Common myeloid progenitor, CD34-positive (primary cell): ENCODE data around the gene ESR2.

Experiments
- CTCF ChIA-PET: fragments of 350-600 bp; sonication (Branson Sonifier 250); formaldehyde crosslinking; loops from one replicate; lab custom pipeline; 2021; ENCODE audit warnings: antibody characterized with exemption; lab: Charles Lee
- POLR2A ChIA-PET: fragments of 350-600 bp; sonication (Branson Sonifier 250); formaldehyde crosslinking; loops from one replicate; lab custom pipeline; 2021; ENCODE audit warnings: antibody characterized with exemption; lab: Charles Lee
- DNase-seq, 3 donors: peaks; one replicate each; pipeline versions ENCODE4 v3.0.0 to v3.0.0-alpha.2; 2013
- H3K27ac ChIP-seq, 2 experiments: 1 replicate in 1 of 2; 2 replicates in 1 of 2; pipeline ENCODE4 v1.7.0; 2013; ENCODE audit warnings: inconsistent platforms in 2 of 2, low read length in 2 of 2, mild to moderate bottlenecking in 2 of 2, low read depth in 1 of 2, moderate library complexity in 1 of 2; ENCODE audit not compliant: severe bottlenecking in 2 of 2, insufficient read depth in 1 of 2, poor library complexity in 1 of 2
- H3K27me3 ChIP-seq, 5 experiments: replicated peaks in 2 of 5; 1 replicate in 3 of 5; 2 replicates in 2 of 5; pipeline versions ENCODE4 v1.6.1 to v1.7.0; 2013; ENCODE audit warnings: low read length in 4 of 5, mild to moderate bottlenecking in 2 of 5, moderate library complexity in 2 of 5, inconsistent platforms in 1 of 5; ENCODE audit not compliant: insufficient read depth in 5 of 5, control insufficient read depth in 4 of 5
- H3K36me3 ChIP-seq, 4 experiments: 1 replicate in 2 of 4; 2 replicates in 2 of 4; pipeline versions ENCODE4 v1.6.1 to v1.7.0; 2013; ENCODE audit warnings: low read length in 3 of 4, control low read depth in 1 of 4, mild to moderate bottlenecking in 1 of 4; ENCODE audit not compliant: control insufficient read depth in 4 of 4, insufficient read depth in 4 of 4
- H3K4me1 ChIP-seq, 4 experiments: 1 replicate in 3 of 4; 2 replicates in 1 of 4; pipeline versions ENCODE4 v1.6.1 to v1.7.1; 2013; ENCODE audit warnings: low read length in 3 of 4, mild to moderate bottlenecking in 3 of 4, control low read depth in 1 of 4, inconsistent platforms in 1 of 4, moderate library complexity in 1 of 4; ENCODE audit not compliant: control insufficient read depth in 4 of 4, insufficient read depth in 4 of 4; ENCODE audit errors: control extremely low read depth in 1 of 4
- H3K4me3 ChIP-seq, 7 experiments: 1 replicate in 4 of 7; 2 replicates in 3 of 7; pipeline versions ENCODE4 v1.5.1 to v1.7.0; 2013; ENCODE audit warnings: mild to moderate bottlenecking in 7 of 7, low read length in 6 of 7, moderate library complexity in 6 of 7, inconsistent platforms in 2 of 7, low read depth in 2 of 7, control low read depth in 1 of 7; ENCODE audit not compliant: insufficient read depth in 4 of 7, control insufficient read depth in 1 of 7; ENCODE audit errors: extremely low read depth in 1 of 7
- H3K9me3 ChIP-seq, 5 experiments: 1 replicate in 4 of 5; 2 replicates in 1 of 5; pipeline versions ENCODE4 v1.6.1 to v1.7.1; 2013; ENCODE audit warnings: low read length in 4 of 5, mild to moderate bottlenecking in 2 of 5, inconsistent platforms in 1 of 5, low read depth in 1 of 5, moderate library complexity in 1 of 5; ENCODE audit not compliant: control insufficient read depth in 4 of 5, insufficient read depth in 2 of 5; ENCODE audit errors: control extremely low read depth in 1 of 5
- WGBS: methylation state at CpG from one replicate; pipeline ENCODE4 v1.1.5; 2013; ENCODE audit not compliant: insufficient coverage; 5-methylcytosine and 5-hydroxymethylcytosine counted together

ESR2 gene

DNA sequence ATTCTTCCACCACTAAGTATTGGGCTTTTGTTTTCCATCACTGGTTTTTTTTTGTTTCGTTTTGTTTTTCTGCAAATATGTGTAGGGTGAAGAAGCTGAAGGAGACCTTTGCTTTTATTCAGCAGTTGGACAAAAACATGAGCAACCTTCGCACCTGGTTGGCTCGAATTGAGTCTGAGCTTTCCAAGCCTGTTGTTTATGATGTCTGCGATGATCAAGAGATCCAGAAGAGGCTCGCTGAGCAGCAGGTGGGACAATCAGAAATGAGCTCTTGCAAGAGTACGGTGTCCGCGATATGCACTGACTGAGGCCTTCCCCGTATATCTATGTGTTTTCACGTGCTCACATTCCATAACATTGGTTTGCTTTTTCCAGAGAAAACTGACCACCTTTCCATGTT is 91.5 kb downstream of the ESR2 start:
- H3K27ac ChIP-seq = no peak overlapping the region
- 97% methylated on average over 7 of the region's 10 CpGs for WGBS
- H3K4me1 ChIP-seq = no peaks in the 10 kb centered on the region
- H3K27me3 ChIP-seq = no peaks in the 10 kb centered on the region
- no peaks in the 10 kb centered on the region for H3K9me3 ChIP-seq
- no peak overlapping the region for H3K4me3 ChIP-seq
- ChIA-PET CTCF (interaction anchor here (1.6 kb wide), 1 partner anchor 14 kb away, joined by 5 read pairs; no protein-coding TSS in a partner anchor), POLR2A (no interaction called here)
- DNase-seq = no peak
- no peaks in the 10 kb centered on the region for H3K36me3 ChIP-seq

DNA sequence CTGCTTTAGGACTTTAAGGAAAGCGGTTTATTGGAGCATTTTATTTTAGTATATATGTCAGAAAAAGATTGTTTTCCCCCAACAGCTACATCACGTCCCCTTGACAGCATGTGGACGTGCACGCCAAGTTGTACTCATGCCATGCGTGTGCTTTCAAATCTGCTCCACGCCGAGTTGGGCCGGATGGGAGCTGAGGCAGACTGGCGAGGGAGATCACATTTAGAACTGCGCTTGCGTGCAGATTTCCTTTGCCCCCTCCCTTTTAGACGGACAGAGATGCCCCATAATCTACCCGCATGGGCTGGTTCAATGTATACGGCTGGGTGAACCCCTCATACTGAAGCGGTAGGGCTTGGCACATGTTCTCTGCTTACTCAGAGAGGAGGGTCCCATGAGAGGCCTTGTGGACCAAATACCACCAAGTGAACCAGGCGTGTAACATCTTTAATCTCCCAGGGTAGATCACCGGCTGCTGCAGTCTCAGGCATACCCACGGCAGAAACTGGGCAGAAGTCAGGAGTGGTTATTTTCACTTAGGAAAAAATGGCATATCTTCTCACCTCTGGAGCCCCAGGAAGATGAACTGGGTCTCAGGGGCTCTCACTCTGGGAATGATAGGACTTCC is 92.1 kb downstream of the ESR2 start:
- CTCF ChIA-PET = interaction anchor here (1.6 kb wide), 1 partner anchor 15 kb away, joined by 5 read pairs; no protein-coding TSS in a partner anchor
- 97% methylated on average over 18 of the region's 18 CpGs for WGBS

DNA sequence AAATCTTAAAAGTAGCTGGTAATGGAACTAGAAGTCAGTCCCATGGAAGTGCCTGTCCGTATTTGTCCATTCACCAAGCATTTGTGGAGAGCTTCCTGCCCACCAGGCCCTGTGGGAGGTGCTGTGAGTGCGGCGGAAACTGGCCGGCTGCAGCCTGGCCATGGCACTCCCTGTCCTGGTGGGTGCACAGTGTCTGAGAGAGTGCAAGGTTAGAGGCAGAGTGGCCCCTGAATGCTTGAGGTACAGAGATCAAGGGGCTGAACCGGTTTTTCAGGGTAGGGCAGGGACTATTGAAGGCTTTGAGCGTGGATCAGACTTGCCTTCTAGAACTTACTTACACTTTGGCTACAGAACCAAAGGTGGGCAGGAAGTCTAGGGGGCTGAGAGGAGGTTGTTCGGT is 92.9 kb downstream of the ESR2 start:
- CTCF ChIA-PET = interaction anchor here (1.9 kb wide), 1 partner anchor 63 kb away, joined by 6 read pairs; no protein-coding TSS in a partner anchor
- Histone ChIP-seq H3K36me3 (no peaks in the 10 kb centered on the region), H3K9me3 (no peaks in the 10 kb centered on the region), H3K4me3 (no peak overlapping the region), H3K4me1 (peaks cover 0 to 9% (median 3%) of the 10 kb centered on the region in 4 experiments), H3K27me3 (no peaks in the 10 kb centered on the region), H3K27ac (no peak overlapping the region)
- DNase-seq = no peak
- 93% methylated on average over 6 of the region's 7 CpGs for WGBS
- POLR2A ChIA-PET = no interaction called here

More for the DNA sequence above, 92.1 kb downstream of the ESR2 start:
- H3K27me3 ChIP-seq = no peaks in the 10 kb centered on the region
- H3K9me3 ChIP-seq = no peaks in the 10 kb centered on the region
- no peaks in the 10 kb centered on the region for H3K36me3 ChIP-seq
- no peak for DNase-seq
- no peak overlapping the region for H3K27ac ChIP-seq
- no peak overlapping the region for H3K4me3 ChIP-seq
- POLR2A ChIA-PET = no interaction called here
- peaks cover 0 to 3% (median 1%) of the 10 kb centered on the region in 4 experiments for H3K4me1 ChIP-seq

DNA sequence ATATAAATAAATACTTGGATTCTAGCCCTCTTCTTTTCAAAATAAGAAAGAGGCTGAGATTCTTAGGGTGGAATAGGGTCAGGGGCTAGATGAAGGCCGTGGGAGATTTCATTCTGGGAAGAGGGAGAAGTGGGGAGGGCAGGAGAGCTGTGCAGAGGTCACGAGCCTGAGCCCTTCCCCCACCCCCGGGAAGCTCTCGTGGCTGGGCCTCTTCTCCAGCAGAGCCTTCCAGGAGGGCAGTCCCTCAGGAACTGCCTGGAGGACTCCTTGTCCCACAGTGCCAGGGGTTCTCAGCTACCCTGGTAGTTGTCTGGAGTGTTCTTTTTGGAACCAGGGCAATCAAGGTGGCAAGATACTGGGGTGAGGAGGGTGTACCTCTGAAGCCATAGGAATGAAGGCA is 94.0 kb downstream of the ESR2 start:
- no peaks in the 10 kb centered on the region for H3K27me3 ChIP-seq
- ChIA-PET POLR2A (no interaction called here), CTCF (interaction anchor here (1.2 to 1.9 kb wide), 3 partner anchors 9 to 62 kb away, joined by 3 to 6 read pairs (median 3); no protein-coding TSS in a partner anchor)
- no peak for DNase-seq
- H3K36me3 ChIP-seq = no peaks in the 10 kb centered on the region
- H3K27ac ChIP-seq = no peak overlapping the region
- 88% methylated on average over 4 of the region's 4 CpGs for whole genome bisulfite sequencing
- no peak overlapping the region for H3K4me3 ChIP-seq
- H3K9me3 ChIP-seq = no peaks in the 10 kb centered on the region
- H3K4me1 ChIP-seq = peaks cover 0 to 9% (median 3%) of the 10 kb centered on the region in 4 experiments

DNA sequence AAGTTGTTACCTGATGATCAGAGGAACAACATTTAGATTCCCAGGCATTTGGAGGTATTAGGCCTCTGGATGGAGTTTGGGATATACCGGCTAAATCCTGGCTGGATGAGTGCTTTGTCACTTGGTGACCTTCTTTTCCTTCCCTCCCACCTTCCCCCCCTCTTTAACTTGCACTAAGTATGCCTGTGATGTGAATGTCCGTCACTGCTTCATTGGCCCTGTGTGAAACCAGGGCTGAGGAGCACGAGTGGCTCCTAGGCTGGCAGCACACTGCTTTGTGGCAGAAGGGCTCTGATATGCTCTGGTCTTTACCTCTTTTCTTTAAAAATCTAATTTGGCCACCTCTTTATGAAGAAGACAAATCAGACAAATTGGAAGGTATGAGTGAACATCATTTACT is 95.7 kb downstream of the ESR2 start:
- no peak for DNase-seq
- H3K9me3 ChIP-seq = no peaks in the 10 kb centered on the region
- 100% methylated on average over 1 of the region's 3 CpGs for WGBS
- no peaks in the 10 kb centered on the region for H3K36me3 ChIP-seq
- H3K4me3 ChIP-seq = no peak overlapping the region
- no peak overlapping the region for H3K27ac ChIP-seq
- CTCF ChIA-PET = interaction anchor here (1.1 kb wide), 1 partner anchor 22 kb away, joined by 3 read pairs; no protein-coding TSS in a partner anchor
- POLR2A ChIA-PET = no interaction called here
- peaks cover 0 to 9% (median 4%) of the 10 kb centered on the region in 4 experiments for H3K4me1 ChIP-seq
- no peaks in the 10 kb centered on the region for H3K27me3 ChIP-seq

DNA sequence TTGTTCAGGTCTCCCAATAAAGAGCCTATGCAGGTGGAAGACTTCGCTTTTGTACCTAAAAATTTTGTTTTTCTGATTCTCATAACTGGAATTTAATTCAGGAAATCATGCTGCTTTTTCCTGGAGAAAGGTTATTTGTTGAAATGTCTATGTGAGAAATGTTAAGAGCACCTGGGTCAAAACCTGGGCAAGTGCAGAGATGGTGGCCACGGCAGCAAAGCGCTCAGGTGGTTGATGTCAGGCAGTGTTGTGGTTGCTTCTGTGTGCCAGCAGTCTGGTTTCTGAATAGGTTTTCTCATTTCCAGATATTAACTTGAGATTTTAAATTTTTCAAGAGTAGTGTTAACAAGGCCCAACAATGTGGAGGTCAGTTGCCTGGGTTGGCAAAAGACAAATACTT is 96.2 kb downstream of the ESR2 start:
- H3K36me3 ChIP-seq = no peaks in the 10 kb centered on the region
- no peak overlapping the region for H3K27ac ChIP-seq
- H3K4me3 ChIP-seq = no peak overlapping the region
- POLR2A ChIA-PET = no interaction called here
- H3K9me3 ChIP-seq = no peaks in the 10 kb centered on the region
- H3K27me3 ChIP-seq = no peaks in the 10 kb centered on the region
- peaks cover 0 to 9% (median 4%) of the 10 kb centered on the region in 4 experiments for H3K4me1 ChIP-seq
- no peak for DNase-seq
- CTCF ChIA-PET = interaction anchor here (1.2 kb wide), 1 partner anchor 47 kb away, joined by 4 read pairs; no protein-coding TSS in a partner anchor
- 93% methylated on average over 3 of the region's 3 CpGs for WGBS

DNA sequence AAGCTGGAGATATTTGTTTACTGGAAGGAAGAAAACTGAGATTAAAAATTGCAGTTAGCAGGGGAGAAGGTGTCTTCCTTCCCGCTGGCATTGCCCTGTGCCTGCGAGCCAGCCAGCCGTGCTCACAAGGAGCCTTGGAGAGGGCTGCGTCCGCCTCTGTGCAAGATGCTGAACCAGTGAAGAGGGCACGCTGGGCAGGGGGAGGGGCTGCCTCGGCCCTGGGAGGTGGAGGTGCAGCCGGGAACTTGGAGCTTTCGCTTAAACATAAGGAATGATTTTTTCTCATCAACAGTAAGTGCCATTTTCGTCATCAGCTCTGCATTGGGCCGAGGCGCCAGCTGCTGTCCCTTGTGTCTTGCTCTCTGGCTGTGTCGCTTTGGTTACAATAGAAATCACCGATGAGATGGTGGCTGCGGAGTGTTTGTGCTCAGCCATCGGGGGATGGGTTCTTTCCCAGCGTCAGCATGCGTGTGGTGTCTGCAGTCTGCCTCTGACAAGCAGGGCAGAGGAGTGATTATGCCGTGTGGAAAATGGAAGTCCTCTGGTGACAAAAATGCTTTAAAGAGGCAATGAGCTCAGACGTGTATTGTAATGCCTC is 97.3 kb downstream of the ESR2 start:
- H3K9me3 ChIP-seq = no peaks in the 10 kb centered on the region
- H3K36me3 ChIP-seq = no peaks in the 10 kb centered on the region
- POLR2A ChIA-PET = interaction anchor here (1.1 kb wide), 1 partner anchor 12 kb away, joined by 5 read pairs; no protein-coding TSS in a partner anchor
- CTCF ChIA-PET = interaction anchor here (0.7 to 1.3 kb wide), 4 partner anchors 13 to 308 kb away, joined by 3 to 5 read pairs (median 4); partner anchors contain the start of gene ZBTB1
- no peak overlapping the region for H3K27ac ChIP-seq
- 5% methylated on average over 9 of the region's 20 CpGs for WGBS
- peak in 2 of 3 donors; percentile 60 to 64 for DNase-seq
- H3K27me3 ChIP-seq = no peaks in the 10 kb centered on the region
- H3K4me3 ChIP-seq = peak overlapping the region in 6 of 7 experiments; percentile 12 to 76 (median 54)
- H3K4me1 ChIP-seq = peaks cover 0 to 9% (median 4%) of the 10 kb centered on the region in 4 experiments
